SK-N-SH treated with all-trans-retinoic acid at 6 μM for 48 hours (cell line): ENCODE data around the gene CDHR3.

Experiments used
- ATAC-seq: fragments of 200-7000 bp; cut with Tn5 transposase; 3 replicates; pipeline ENCODE4 v1.9.1; 2020; ENCODE audit warnings: mild to moderate bottlenecking, moderate library complexity
- ARNTL ChIP-seq: fragments of 450-650 bp; formaldehyde crosslinking; IDR thresholded peaks from 2 replicates; pipeline ENCODE4 v1.5.0; 2020; ENCODE audit warnings: low read depth, mild to moderate bottlenecking, moderate library complexity, borderline replicate concordance
- BACH2 ChIP-seq: fragments of 250-450 bp; sonication (Bioruptor Pico); IDR thresholded peaks from 2 replicates; pipeline ENCODE4 v1.9.0; 2021; ENCODE audit warnings: mild to moderate bottlenecking, borderline replicate concordance
- CSDC2 ChIP-seq: fragments of 250-450 bp; sonication (Bioruptor Pico); IDR thresholded peaks from 2 replicates; pipeline ENCODE4 v1.5.0; 2020; ENCODE audit warnings: mild to moderate bottlenecking, moderate library complexity
- ESRRG ChIP-seq: fragments of 250-450 bp; sonication (Bioruptor Pico); IDR thresholded peaks from 2 replicates; pipeline ENCODE4 v1.6.1; 2021; ENCODE audit warnings: mild to moderate bottlenecking
- GLIS3 ChIP-seq: fragments of 250-450 bp; sonication (Bioruptor Pico); IDR thresholded peaks from 2 replicates; pipeline ENCODE4 v1.5.0; 2020; ENCODE audit warnings: mild to moderate bottlenecking, moderate library complexity
- ISL1 ChIP-seq: fragments of 250-450 bp; sonication (Bioruptor Pico); IDR thresholded peaks from 2 replicates; pipeline ENCODE4 v2.1.2; 2022; ENCODE audit warnings: mild to moderate bottlenecking, moderate library complexity
- OSR1 ChIP-seq: fragments of 250-450 bp; sonication (Bioruptor Pico); IDR thresholded peaks from 2 replicates; pipeline ENCODE4 v1.8.0; 2022; ENCODE audit warnings: moderate library complexity, mild to moderate bottlenecking, inconsistent platforms
- PPARA ChIP-seq: fragments of 250-450 bp; sonication (Bioruptor Pico); IDR thresholded peaks from 2 replicates; pipeline ENCODE4 v1.5.0; 2020; ENCODE audit warnings: mild to moderate bottlenecking, borderline replicate concordance
- RARB ChIP-seq: fragments of 250-450 bp; sonication (Bioruptor Pico); IDR thresholded peaks from 2 replicates; pipeline ENCODE4 v1.8.0; 2021; ENCODE audit warnings: mild to moderate bottlenecking, moderate library complexity
- SNAI2 ChIP-seq: fragments of 250-450 bp; sonication (Bioruptor Pico); IDR thresholded peaks from 2 replicates; pipeline ENCODE4 v1.5.0; 2020; ENCODE audit warnings: mild to moderate bottlenecking, moderate library complexity
- TOX ChIP-seq: fragments of 250-450 bp; sonication (Bioruptor Pico); IDR thresholded peaks from 2 replicates; pipeline ENCODE4 v1.8.0; 2021; ENCODE audit warnings: mild to moderate bottlenecking, moderate library complexity, borderline replicate concordance
- ZC3H10 ChIP-seq: fragments of 250-450 bp; sonication (Bioruptor Pico); IDR thresholded peaks from 2 replicates; pipeline ENCODE4 v1.5.1; 2021; ENCODE audit warnings: mild to moderate bottlenecking, moderate library complexity
- ZNF565 ChIP-seq: fragments of 450-650 bp; formaldehyde crosslinking; conservative IDR thresholded peaks from 2 replicates; pipeline ENCODE4 v1.5.0; 2020; ENCODE audit warnings: low read depth, mild to moderate bottlenecking, moderate library complexity
- ZNF70 ChIP-seq: fragments of 450-650 bp; formaldehyde crosslinking; IDR thresholded peaks from 2 replicates; pipeline ENCODE4 v1.5.0; 2020; ENCODE audit warnings: mild to moderate bottlenecking, moderate library complexity
- ZNF8 ChIP-seq: fragments of 450-650 bp; formaldehyde crosslinking; IDR thresholded peaks from 2 replicates; pipeline ENCODE4 v1.5.0; 2020; ENCODE audit warnings: mild to moderate bottlenecking, moderate library complexity
- TF ChIP-seq, protein P1 (sequence below): fragments of 250-450 bp; sonication (Bioruptor Pico); IDR thresholded peaks from 2 replicates; pipeline ENCODE4 v1.5.1; 2020; ENCODE audit warnings: low read depth, mild to moderate bottlenecking, moderate library complexity
- TF ChIP-seq, protein P2 (sequence below): fragments of 250-450 bp; sonication (Bioruptor Pico); IDR thresholded peaks from 2 replicates; pipeline ENCODE4 v1.8.0; 2021; ENCODE audit warnings: low read depth, mild to moderate bottlenecking, moderate library complexity, borderline replicate concordance
- TF ChIP-seq, protein P3 (sequence below): fragments of 250-450 bp; sonication (Bioruptor Pico); IDR thresholded peaks from 2 replicates; pipeline ENCODE4 v1.8.0; 2020; ENCODE audit warnings: mild to moderate bottlenecking, moderate library complexity, borderline replicate concordance
- TF ChIP-seq, protein P4 (sequence below): fragments of 250-450 bp; sonication (Bioruptor Pico); IDR thresholded peaks from 2 replicates; pipeline ENCODE4 v1.5.0; 2020; ENCODE audit warnings: mild to moderate bottlenecking, moderate library complexity
- TF ChIP-seq, protein P5 (sequence below): fragments of 250-450 bp; sonication (Bioruptor Pico); IDR thresholded peaks from 2 replicates; pipeline ENCODE4 v1.5.1; 2021; ENCODE audit warnings: mild to moderate bottlenecking, moderate library complexity

The CDHR3 gene

DNA sequence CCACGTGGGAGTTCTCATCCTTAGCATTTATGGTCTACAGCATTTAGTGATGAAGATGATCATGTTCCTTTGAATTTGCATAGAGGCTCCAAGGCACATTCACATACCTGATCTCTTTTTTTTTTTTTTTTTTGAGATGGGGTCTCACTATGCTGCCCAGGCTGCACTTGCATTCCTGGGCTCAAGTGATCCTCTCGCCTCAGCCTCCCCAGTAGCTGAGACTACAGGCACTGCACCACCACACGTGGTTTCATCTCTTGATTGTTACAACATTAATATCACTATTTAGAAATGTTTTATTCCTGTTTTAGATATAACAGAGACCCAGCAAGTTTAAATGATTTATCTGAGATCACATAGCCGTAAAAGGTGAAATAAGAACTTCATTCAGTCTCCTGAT lies 13.8 kb downstream of the CDHR3 start:
- TF ChIP-seq OSR1, result no peak
- ATAC-seq, result no peak

DNA sequence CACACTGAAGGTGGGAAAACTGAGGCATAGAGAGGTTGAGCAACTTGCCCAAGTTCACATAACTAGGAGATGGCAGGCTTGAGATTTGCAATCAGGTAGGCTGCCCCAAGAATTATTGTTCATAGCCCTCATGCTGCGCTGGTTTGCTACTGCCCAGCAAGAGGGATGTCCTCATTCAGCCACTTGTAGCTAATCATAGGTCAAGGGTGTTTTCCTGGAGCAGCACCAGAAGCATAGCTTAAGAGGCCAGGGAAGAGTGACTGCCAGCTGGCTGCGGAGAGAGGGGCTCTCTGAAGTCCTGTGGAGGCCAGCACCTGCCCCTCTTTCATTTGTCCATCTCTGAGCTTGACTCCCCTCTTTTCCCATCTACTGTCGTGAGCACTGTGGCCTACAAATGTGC lies 15.0 kb downstream of the CDHR3 start:
- ATAC-seq, result no peak
- TF ChIP-seq, protein P1, sequence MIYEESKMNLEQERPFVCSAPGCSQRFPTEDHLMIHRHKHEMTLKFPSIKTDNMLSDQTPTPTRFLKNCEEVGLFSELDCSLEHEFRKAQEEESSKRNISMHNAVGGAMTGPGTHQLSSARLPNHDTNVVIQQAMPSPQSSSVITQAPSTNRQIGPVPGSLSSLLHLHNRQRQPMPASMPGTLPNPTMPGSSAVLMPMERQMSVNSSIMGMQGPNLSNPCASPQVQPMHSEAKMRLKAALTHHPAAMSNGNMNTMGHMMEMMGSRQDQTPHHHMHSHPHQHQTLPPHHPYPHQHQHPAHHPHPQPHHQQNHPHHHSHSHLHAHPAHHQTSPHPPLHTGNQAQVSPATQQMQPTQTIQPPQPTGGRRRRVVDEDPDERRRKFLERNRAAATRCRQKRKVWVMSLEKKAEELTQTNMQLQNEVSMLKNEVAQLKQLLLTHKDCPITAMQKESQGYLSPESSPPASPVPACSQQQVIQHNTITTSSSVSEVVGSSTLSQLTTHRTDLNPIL (CRISPR knock-in tag), result no peak
- TF ChIP-seq, protein P2, sequence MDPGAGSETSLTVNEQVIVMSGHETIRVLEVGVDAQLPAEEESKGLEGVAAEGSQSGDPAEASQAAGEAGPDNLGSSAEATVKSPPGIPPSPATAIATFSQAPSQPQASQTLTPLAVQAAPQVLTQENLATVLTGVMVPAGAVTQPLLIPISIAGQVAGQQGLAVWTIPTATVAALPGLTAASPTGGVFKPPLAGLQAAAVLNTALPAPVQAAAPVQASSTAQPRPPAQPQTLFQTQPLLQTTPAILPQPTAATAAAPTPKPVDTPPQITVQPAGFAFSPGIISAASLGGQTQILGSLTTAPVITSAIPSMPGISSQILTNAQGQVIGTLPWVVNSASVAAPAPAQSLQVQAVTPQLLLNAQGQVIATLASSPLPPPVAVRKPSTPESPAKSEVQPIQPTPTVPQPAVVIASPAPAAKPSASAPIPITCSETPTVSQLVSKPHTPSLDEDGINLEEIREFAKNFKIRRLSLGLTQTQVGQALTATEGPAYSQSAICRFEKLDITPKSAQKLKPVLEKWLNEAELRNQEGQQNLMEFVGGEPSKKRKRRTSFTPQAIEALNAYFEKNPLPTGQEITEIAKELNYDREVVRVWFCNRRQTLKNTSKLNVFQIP (CRISPR knock-in tag), result no peak
- TF ChIP-seq ZNF565 (CRISPR knock-in tag), result no peak
- TF ChIP-seq ESRRG (CRISPR knock-in tag), result no peak
- no peak for TF ChIP-seq GLIS3 (CRISPR knock-in tag)
- no peak for TF ChIP-seq PPARA (CRISPR knock-in tag)
- no peak for TF ChIP-seq ZNF70 (CRISPR knock-in tag)
- TF ChIP-seq ARNTL, result no peak
- TF ChIP-seq, protein P3, sequence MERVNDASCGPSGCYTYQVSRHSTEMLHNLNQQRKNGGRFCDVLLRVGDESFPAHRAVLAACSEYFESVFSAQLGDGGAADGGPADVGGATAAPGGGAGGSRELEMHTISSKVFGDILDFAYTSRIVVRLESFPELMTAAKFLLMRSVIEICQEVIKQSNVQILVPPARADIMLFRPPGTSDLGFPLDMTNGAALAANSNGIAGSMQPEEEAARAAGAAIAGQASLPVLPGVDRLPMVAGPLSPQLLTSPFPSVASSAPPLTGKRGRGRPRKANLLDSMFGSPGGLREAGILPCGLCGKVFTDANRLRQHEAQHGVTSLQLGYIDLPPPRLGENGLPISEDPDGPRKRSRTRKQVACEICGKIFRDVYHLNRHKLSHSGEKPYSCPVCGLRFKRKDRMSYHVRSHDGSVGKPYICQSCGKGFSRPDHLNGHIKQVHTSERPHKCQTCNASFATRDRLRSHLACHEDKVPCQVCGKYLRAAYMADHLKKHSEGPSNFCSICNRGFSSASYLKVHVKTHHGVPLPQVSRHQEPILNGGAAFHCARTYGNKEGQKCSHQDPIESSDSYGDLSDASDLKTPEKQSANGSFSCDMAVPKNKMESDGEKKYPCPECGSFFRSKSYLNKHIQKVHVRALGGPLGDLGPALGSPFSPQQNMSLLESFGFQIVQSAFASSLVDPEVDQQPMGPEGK (CRISPR knock-in tag), result no peak
- no peak for TF ChIP-seq ZC3H10 (CRISPR knock-in tag)

DNA sequence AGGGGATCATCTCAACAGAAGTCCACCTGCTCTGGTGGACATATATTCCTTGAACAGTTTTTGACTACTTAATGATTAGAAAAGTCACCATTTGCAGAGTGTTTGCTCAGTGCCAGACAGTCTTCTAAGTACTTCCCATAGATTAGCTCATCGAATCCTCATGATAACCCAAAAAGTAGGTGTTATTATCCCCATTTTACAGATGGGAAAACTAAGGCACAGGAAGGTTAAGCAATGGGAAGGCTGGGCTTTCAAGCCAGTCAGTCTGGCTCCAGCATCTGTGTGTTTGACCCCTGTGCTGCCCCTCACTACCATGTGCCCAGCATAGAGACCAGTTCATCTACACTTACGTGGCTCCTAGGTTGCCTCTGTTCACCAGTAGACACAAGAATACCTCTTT lies 15.9 kb downstream of the CDHR3 start:
- ATAC-seq, result no peak
- TF ChIP-seq GLIS3 (CRISPR knock-in tag) (no peak), ISL1 (CRISPR knock-in tag) (no peak), ZNF70 (CRISPR knock-in tag) (no peak), ZNF8 (CRISPR knock-in tag) (no peak), RARB (CRISPR knock-in tag) (no peak), PPARA (CRISPR knock-in tag) (no peak), BACH2 (CRISPR knock-in tag) (no peak), OSR1 (no peak), ESRRG (CRISPR knock-in tag) (no peak), TOX (CRISPR knock-in tag) (no peak), SNAI2 (CRISPR knock-in tag) (no peak), ARNTL (no peak), ZNF565 (CRISPR knock-in tag) (no peak), CSDC2 (no peak), ZC3H10 (CRISPR knock-in tag) (no peak)
- TF ChIP-seq, protein P1 (CRISPR knock-in tag), result no peak
- TF ChIP-seq, protein P4, sequence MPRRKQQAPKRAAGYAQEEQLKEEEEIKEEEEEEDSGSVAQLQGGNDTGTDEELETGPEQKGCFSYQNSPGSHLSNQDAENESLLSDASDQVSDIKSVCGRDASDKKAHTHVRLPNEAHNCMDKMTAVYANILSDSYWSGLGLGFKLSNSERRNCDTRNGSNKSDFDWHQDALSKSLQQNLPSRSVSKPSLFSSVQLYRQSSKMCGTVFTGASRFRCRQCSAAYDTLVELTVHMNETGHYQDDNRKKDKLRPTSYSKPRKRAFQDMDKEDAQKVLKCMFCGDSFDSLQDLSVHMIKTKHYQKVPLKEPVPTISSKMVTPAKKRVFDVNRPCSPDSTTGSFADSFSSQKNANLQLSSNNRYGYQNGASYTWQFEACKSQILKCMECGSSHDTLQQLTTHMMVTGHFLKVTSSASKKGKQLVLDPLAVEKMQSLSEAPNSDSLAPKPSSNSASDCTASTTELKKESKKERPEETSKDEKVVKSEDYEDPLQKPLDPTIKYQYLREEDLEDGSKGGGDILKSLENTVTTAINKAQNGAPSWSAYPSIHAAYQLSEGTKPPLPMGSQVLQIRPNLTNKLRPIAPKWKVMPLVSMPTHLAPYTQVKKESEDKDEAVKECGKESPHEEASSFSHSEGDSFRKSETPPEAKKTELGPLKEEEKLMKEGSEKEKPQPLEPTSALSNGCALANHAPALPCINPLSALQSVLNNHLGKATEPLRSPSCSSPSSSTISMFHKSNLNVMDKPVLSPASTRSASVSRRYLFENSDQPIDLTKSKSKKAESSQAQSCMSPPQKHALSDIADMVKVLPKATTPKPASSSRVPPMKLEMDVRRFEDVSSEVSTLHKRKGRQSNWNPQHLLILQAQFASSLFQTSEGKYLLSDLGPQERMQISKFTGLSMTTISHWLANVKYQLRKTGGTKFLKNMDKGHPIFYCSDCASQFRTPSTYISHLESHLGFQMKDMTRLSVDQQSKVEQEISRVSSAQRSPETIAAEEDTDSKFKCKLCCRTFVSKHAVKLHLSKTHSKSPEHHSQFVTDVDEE, result no peak
- TF ChIP-seq, protein P5, sequence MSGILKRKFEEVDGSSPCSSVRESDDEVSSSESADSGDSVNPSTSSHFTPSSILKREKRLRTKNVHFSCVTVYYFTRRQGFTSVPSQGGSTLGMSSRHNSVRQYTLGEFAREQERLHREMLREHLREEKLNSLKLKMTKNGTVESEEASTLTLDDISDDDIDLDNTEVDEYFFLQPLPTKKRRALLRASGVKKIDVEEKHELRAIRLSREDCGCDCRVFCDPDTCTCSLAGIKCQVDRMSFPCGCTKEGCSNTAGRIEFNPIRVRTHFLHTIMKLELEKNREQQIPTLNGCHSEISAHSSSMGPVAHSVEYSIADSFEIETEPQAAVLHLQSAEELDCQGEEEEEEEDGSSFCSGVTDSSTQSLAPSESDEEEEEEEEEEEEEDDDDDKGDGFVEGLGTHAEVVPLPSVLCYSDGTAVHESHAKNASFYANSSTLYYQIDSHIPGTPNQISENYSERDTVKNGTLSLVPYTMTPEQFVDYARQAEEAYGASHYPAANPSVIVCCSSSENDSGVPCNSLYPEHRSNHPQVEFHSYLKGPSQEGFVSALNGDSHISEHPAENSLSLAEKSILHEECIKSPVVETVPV (CRISPR knock-in tag), result no peak
